ENCODE measurements around the gene IGDCC3. TPM values are rescaled to one million over a fixed set of nuclear protein-coding genes. Genes with fewer than 3 reads are reported as not detected.

IGDCC3 gene
- total RNA-seq, 1 donor from 2014 or later, result 125 TPM

GRCh38 chr15:65328506-65329287 lies 49.1 kb downstream of the IGDCC3 start:
- Mint-ChIP-seq H3K27me3 (no peaks in the 10 kb centered on the region), H3K4me3 (ENCODE audit: low read depth) (no peak overlapping the region), H3K36me3 (ENCODE audit: insufficient read depth) (peaks cover 18% of the 10 kb centered on the region), H3K9me3 (ENCODE audit: low read depth) (no peaks in the 10 kb centered on the region), H3K4me1 (ENCODE audit: low read depth) (peaks cover 5% of the 10 kb centered on the region), H3K27ac (no peak overlapping the region)
- DNase-seq (ENCODE audit: low spot score, unreplicated experiment), result no peak
- TF ChIP-seq, protein P1, sequence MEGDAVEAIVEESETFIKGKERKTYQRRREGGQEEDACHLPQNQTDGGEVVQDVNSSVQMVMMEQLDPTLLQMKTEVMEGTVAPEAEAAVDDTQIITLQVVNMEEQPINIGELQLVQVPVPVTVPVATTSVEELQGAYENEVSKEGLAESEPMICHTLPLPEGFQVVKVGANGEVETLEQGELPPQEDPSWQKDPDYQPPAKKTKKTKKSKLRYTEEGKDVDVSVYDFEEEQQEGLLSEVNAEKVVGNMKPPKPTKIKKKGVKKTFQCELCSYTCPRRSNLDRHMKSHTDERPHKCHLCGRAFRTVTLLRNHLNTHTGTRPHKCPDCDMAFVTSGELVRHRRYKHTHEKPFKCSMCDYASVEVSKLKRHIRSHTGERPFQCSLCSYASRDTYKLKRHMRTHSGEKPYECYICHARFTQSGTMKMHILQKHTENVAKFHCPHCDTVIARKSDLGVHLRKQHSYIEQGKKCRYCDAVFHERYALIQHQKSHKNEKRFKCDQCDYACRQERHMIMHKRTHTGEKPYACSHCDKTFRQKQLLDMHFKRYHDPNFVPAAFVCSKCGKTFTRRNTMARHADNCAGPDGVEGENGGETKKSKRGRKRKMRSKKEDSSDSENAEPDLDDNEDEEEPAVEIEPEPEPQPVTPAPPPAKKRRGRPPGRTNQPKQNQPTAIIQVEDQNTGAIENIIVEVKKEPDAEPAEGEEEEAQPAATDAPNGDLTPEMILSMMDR (IDR thresholded peaks at IDR 0.05; ENCODE audit: unreplicated experiment), result no peak

DNA sequence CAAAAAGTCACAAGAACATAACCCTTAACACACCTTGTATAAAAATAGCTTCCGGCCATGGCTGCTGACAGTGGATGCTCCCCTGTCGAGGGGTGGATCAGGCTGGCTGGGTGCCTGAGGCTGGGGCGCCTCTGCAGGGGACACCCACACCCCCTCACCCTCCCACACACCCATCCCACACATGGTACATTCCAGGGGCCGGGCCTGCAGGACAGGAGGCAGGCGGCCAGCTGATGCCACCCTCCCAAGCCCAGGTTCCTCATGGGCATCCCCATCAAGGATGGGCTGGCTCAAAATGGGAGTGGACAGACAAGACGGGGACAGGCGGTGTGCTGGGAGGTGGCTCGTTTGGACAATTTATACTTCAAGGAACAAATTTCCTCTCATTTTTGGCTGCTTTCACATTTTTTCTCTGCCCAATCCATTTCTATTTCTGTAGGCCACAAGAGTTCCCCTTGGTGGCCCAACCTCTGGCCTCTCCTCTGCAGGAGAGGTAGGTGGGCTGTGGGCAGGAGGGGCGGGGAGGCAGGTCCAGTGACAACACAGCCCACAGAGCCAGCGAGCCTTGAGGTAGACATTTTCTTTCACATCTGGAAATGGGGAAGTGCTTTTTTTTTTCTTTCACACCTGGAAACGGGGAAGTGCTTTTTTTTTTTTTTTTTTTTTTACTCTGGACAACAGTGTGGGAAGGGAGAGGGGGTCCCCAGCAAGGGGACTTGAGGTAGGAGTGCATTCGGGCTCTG lies 50.0 kb downstream of the IGDCC3 start:
- DNase-seq (ENCODE audit: low spot score, unreplicated experiment), result no peak
- Mint-ChIP-seq H3K27ac (no peak overlapping the region), H3K27me3 (no peaks in the 10 kb centered on the region), H3K4me3 (ENCODE audit: low read depth) (no peak overlapping the region), H3K36me3 (ENCODE audit: insufficient read depth) (peaks cover 18% of the 10 kb centered on the region), H3K9me3 (ENCODE audit: low read depth) (no peaks in the 10 kb centered on the region), H3K4me1 (ENCODE audit: low read depth) (peaks cover 4% of the 10 kb centered on the region)
- TF ChIP-seq, protein P1 (IDR thresholded peaks at IDR 0.05; ENCODE audit: unreplicated experiment), result no peak

DNA sequence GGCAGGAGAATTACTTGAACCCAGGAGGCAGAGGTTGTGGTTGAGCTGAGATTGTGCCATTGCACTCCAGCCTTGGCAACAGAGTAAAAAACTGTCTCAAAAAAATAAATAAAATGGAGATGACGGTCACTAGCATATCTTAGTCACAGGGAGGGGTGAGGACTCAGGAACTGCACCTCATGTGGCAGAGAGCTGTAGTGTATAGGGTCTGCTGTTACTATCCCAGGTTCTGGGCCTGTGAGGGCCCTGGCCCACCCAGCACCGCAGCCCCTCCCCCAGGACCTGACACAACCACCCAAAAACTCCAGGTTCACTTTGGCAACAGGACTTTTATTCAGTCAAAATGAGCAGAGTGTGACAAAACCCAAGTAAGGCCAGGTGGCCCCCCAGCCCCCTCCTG lies 51.0 kb downstream of the IGDCC3 start:
- no peak overlapping the region for H3K27ac Mint-ChIP-seq
- H3K4me1 Mint-ChIP-seq (ENCODE audit: low read depth), result peaks cover 4% of the 10 kb centered on the region
- H3K9me3 Mint-ChIP-seq (ENCODE audit: low read depth), result no peaks in the 10 kb centered on the region
- no peaks in the 10 kb centered on the region for H3K27me3 Mint-ChIP-seq
- TF ChIP-seq, protein P1 (IDR thresholded peaks at IDR 0.05; ENCODE audit: unreplicated experiment), result no peak
- no peak for DNase-seq (ENCODE audit: low spot score, unreplicated experiment)
- H3K4me3 Mint-ChIP-seq (ENCODE audit: low read depth), result no peak overlapping the region
- peaks cover 15% of the 10 kb centered on the region for H3K36me3 Mint-ChIP-seq (ENCODE audit: insufficient read depth)

GRCh38 chr15:65326117-65326526 lies 51.7 kb downstream of the IGDCC3 start:
- Mint-ChIP-seq H3K4me1 (ENCODE audit: low read depth) (peaks cover 4% of the 10 kb centered on the region), H3K4me3 (ENCODE audit: low read depth) (no peak overlapping the region), H3K36me3 (ENCODE audit: insufficient read depth) (peaks cover 13% of the 10 kb centered on the region), H3K27me3 (peaks cover 3% of the 10 kb centered on the region), H3K9me3 (ENCODE audit: low read depth) (no peaks in the 10 kb centered on the region), H3K27ac (no peak overlapping the region)
- TF ChIP-seq, protein P1 (IDR thresholded peaks at IDR 0.05; ENCODE audit: unreplicated experiment), result no peak
- no peak for DNase-seq (ENCODE audit: low spot score, unreplicated experiment)

DNA sequence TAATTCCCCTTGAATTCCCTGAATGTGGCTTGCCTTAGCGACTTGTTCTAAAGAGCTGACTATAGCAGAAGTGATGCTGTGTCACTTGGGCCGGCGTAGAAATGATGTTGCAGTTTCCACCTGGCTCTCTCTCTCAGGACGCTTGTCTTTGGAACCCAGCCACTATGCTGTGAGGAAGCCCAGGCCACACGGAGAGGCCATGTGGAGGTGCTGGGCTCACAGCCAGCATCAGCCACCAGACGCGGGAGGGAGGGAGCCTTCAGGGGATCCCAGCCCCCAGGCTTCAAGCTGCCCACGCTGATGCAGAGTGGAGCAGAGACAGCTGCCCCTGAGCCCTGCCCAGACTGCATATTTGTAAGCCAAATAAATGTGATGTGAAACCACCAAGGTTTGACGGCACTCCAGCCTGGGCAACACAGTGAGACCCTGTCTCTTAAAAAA lies 54.7 kb downstream of the IGDCC3 start:
- Mint-ChIP-seq H3K27ac (peak overlapping the region; percentile 6), H3K27me3 (peaks cover 3% of the 10 kb centered on the region), H3K9me3 (ENCODE audit: low read depth) (no peaks in the 10 kb centered on the region), H3K4me3 (ENCODE audit: low read depth) (no peak overlapping the region), H3K4me1 (ENCODE audit: low read depth) (peaks cover 4% of the 10 kb centered on the region), H3K36me3 (ENCODE audit: insufficient read depth) (peaks cover 3% of the 10 kb centered on the region)
- TF ChIP-seq, protein P1 (IDR thresholded peaks at IDR 0.05; ENCODE audit: unreplicated experiment), result no peak
- no peak for DNase-seq (ENCODE audit: low spot score, unreplicated experiment)

All from progenitor cell of endocrine pancreas (in vitro differentiated cells).